Inflammatory macrophage treated with lipopolysaccharide for 1 hour (primary cell): Measurements from ENCODE around the gene CAPZA1.
A peak's percentile ranks its signal among the peaks of the same experiment; 100 is the strongest.

Experiments
- DNase-seq, 2 donors: peaks; one replicate each; pipeline ENCODE4 v3.0.0-alpha.2; 2020 to 2022

Gene CAPZA1

DNA sequence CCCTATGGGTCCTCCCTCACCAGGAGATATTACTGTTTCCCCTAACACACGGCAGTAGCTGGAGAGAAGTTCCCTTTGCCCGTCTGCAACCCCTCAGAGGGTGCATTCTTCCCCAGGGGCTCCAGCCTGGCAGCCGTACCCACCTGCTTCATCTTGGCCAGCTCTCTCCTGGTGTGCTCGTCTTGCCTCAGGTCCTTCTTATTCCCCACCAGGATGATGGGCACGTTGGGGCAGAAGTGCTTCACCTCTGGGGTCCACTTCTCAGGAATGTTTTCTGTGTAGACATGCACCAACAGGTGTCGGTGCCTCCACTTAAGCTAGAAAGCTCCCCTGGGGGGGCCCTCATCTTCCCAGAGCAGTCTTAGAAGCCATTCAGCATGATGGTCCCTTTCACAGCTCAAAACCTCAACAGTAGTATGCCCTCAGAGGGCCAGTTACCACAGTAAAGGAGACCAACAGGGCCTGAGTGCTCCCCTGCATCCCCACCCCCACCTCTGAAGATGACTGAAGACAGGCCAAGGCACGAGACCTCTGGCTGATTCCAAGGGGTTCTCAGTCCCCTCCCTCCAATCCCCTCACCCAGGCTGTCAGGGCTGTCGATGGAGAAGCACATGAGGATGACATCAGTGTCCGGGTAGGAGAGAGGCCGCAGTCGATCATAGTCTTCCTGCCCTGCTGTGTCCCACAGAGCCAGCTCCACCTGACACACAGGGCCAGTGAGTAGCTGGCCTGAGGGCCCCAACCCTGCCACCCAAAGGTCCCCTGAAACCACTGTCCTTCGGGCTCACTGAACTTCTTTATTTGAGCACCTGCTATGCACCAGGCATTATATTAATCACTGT lies 83.0 kb downstream of the CAPZA1 start:
- no peak for DNase-seq

DNA sequence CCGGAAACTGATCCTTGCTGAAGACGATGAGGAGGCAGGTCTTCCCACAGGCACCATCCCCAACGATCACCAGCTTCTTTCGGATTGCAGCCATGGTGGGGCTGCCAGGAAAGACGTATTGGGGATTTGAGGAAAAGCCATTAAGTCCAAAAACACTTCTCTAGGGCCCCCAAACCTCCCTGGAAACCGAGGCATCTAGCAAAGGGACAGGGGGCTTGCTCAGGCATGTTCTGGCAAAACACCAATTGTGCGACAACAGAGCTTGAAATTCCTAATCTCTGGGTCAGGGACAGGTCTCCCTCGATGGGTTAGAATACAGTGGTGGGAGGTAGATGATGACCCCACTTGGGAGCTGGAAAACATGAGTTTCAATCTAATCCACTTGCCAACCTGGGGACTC lies 84.1 kb downstream of the CAPZA1 start:
- no peak for DNase-seq

- DNase-seq: no peak
These were observed 84.8 kb downstream of the CAPZA1 start for GRCh38 chr1:112704391-112704933.

- peak; percentile 75 to 99 for DNase-seq
These were observed 85.4 kb downstream of the CAPZA1 start for GRCh38 chr1:112704934-112705627.

- peak; percentile 62 to 71 for DNase-seq
These were observed 87.0 kb downstream of the CAPZA1 start, which contains the start of gene RHOC for GRCh38 chr1:112706505-112707220. Gene RHOC (minus strand): TSS chr1:112707127. CDS start chr1:112703799, 3,328 bp downstream.

GRCh38 chr1:112707221-112708001 lies 87.8 kb downstream of the CAPZA1 start:
- DNase-seq: peak; percentile 79 to 80

GRCh38 chr1:112708002-112708448 lies 88.4 kb downstream of the CAPZA1 start:
- DNase-seq: no peak

DNA sequence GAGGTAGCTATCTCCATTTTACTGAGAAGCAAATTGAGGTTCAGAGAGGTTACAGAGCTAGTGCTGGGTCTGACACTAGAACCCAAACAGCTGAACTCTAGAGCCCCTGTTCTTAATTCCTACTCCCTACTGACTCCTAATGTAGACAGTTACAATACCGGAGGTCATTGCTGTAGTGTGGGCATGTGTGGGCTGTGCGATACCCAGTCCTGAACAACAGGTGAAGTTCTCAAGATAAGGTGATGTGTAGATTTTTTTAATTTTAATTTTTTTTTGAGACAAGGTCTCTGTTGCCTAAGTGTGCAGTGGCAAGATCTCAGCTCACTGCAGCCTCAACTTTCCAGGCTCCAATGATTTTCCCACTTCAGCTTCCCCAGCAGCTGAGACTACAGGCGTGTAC lies 88.9 kb downstream of the CAPZA1 start:
- no peak for DNase-seq

DNA sequence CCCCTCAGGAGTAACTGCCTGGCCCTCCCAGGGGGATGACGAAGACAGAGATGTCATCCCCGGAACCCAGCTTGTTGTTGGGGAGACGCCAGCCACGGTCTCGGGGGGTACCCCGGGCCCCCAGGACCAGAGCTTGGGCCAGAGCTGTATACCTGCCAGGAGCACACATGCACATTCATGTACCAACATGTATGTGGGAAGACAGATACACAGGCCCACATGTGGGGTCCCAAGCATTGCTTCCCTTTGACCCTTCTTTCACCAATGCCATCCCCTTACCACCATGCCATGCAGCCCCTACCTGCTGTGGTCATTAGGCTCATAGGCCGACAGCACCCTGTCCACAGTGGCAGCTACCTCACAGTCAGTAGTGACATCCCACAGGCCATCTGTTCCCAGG lies 90.5 kb downstream of the CAPZA1 start:
- DNase-seq: no peak

- no peak for DNase-seq
These were observed 91.0 kb downstream of the CAPZA1 start for GRCh38 chr1:112710586-112710985.

GRCh38 chr1:112711041-112711440 lies 91.4 kb downstream of the CAPZA1 start:
- no peak for DNase-seq

- no peak for DNase-seq
These were observed 92.0 kb downstream of the CAPZA1 start for GRCh38 chr1:112711670-112712069.

GRCh38 chr1:112712191-112712590 lies 92.6 kb downstream of the CAPZA1 start:
- no peak for DNase-seq

- no peak for DNase-seq
These were observed 93.1 kb downstream of the CAPZA1 start for GRCh38 chr1:112712701-112713128.

DNA sequence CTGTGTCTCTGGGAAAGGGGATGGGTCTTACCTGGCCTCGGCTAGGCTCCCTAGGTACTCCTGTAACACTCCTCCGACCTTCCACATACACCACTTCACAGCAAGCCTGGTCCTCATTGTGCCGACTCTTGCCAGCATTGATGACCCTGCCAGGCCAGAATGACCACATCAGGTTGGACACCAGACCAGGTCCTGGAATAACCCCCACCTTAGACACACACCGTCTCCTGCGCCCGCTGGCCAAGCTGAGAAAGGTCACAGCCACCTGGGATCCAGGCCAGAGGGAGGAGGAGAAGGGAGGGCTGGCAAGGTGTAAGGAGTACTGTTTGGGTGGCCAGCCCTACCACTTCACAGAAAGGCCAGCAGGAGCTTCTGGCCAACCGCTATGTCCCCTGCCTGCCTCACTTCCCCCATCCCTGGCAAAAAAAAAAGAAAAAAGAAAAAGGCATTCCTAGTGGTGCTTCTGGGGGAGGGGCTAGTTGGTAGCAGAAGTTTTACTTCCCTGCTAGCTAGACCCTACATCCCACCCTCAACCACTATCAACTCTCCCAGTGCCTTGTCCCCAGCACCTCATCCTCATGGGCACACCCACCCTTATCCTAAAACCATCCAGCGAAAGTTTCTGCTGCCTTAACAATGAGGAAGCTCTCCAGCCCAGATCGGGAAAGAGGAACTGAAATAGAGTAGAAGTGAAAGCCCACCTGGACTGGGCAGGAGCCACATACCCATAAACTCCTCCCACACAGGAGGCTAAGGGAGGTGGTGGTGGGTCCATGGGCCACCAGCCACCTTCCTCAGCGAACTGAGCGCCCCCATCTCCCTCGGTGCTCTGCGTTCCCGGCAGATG lies 94.1 kb downstream of the CAPZA1 start:
- DNase-seq: peak; percentile 54 to 63

GRCh38 chr1:112714313-112715263 lies 95.0 kb downstream of the CAPZA1 start:
- DNase-seq: no peak

- DNase-seq: peak; percentile 95 to 100
These were observed 95.8 kb downstream of the CAPZA1 start, which contains the start of gene PPM1J for GRCh38 chr1:112715264-112716053. Gene PPM1J (minus strand): TSS chr1:112715332. CDS start chr1:112715301, 31 bp downstream.

- peak; percentile 72 to 96 for DNase-seq
These were observed 96.6 kb downstream of the CAPZA1 start for GRCh38 chr1:112716133-112716720.
